ENCODE measurements around the gene HRG.

HRG gene

GRCh38 chr3:186638259-186638658 is 27.6 kb upstream of the HRG start:
- no peak overlapping the region for H3K4me3 ChIP-seq (ENCODE audit: low read depth, low read length)
- no peak for DNase-seq (ENCODE audit: low read depth)
- TF ChIP-seq, protein P1, sequence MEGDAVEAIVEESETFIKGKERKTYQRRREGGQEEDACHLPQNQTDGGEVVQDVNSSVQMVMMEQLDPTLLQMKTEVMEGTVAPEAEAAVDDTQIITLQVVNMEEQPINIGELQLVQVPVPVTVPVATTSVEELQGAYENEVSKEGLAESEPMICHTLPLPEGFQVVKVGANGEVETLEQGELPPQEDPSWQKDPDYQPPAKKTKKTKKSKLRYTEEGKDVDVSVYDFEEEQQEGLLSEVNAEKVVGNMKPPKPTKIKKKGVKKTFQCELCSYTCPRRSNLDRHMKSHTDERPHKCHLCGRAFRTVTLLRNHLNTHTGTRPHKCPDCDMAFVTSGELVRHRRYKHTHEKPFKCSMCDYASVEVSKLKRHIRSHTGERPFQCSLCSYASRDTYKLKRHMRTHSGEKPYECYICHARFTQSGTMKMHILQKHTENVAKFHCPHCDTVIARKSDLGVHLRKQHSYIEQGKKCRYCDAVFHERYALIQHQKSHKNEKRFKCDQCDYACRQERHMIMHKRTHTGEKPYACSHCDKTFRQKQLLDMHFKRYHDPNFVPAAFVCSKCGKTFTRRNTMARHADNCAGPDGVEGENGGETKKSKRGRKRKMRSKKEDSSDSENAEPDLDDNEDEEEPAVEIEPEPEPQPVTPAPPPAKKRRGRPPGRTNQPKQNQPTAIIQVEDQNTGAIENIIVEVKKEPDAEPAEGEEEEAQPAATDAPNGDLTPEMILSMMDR (IDR thresholded peaks at IDR 0.05; ENCODE audit: control insufficient read depth, extremely low read depth, insufficient read depth): no peak

DNA sequence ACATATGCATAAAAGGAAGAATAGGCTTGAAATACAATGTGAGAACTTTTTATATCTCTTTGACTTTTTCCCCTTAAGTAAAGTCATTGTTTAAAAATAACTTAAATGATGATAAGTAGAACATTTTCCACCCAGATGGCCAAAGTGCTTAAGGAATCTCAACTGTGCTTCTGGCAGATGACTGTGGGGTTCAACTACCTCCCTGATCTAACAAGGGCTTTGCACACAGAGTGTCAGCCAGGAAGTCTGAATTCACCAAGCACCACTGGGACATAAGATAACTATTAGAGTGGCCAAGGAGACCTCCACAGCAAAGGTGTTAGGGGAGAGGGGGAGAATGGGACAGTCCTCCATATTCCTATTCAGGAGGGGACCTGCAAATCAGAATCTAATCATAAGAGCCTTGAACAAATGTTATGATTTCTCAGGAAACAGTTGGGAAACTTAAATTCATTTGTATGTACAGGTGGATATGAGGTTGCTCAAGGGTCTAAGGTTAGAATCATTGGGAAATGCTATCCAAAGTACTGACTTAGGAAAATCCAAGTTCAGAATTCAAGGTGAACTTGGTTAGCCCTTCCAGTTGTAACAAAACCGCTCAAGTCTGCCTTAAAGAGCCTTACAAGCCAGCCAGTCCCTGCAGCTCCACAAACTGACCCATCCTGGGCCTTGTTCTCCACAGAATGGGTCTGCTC is 25.9 kb upstream of the HRG start, which contains the start of gene FETUB:
Gene FETUB (plus strand): TSS at position 622 of the 695 bp plus-strand sequence. CDS start 62 bp downstream, at position 684.
- no peak for DNase-seq (ENCODE audit: low read depth)
- no peak within 1 kb of the TSS for H3K4me3 ChIP-seq (ENCODE audit: low read depth, low read length)

DNA sequence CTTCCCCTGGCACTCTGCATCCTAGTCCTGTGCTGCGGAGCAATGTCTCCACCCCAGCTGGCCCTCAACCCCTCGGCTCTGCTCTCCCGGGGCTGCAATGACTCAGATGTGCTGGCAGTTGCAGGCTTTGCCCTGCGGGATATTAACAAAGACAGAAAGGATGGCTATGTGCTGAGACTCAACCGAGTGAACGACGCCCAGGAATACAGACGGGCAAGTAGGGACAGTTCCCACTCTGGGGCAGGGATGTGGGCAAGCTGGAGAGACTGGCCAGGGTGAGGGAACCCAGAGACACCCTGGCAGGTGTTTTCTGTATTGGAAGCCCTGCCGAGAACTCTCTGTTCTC is 25.4 kb upstream of the HRG start:
- TF ChIP-seq, protein P1 (IDR thresholded peaks at IDR 0.05; ENCODE audit: control insufficient read depth, extremely low read depth, insufficient read depth): no peak
- no peak overlapping the region for H3K4me3 ChIP-seq (ENCODE audit: low read depth, low read length)
- DNase-seq (ENCODE audit: low read depth): no peak

More for the DNA sequence above, 25.9 kb upstream of the HRG start, which contains the start of gene FETUB:
- TF ChIP-seq, protein P1 (IDR thresholded peaks at IDR 0.05; ENCODE audit: control insufficient read depth, extremely low read depth, insufficient read depth): no peak

DNA sequence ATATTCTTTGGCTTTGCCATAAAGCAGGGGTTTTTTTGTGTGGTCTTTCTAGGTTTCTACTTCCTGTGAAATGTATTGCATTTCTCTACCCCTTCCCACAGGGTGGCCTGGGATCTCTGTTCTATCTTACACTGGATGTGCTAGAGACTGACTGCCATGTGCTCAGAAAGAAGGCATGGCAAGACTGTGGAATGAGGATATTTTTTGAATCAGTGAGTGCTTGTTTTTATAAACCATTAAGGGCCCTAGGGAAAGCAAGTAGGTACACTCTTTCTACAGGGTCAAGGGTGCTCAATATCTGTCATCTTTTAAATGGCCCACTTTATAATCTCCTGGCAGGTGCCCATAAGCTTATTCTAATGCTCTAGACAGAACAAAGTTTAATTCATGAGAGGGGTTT is 24.9 kb upstream of the HRG start:
- TF ChIP-seq, protein P1 (IDR thresholded peaks at IDR 0.05; ENCODE audit: control insufficient read depth, extremely low read depth, insufficient read depth): no peak
- no peak overlapping the region for H3K4me3 ChIP-seq (ENCODE audit: low read depth, low read length)
- DNase-seq (ENCODE audit: low read depth): no peak

DNA sequence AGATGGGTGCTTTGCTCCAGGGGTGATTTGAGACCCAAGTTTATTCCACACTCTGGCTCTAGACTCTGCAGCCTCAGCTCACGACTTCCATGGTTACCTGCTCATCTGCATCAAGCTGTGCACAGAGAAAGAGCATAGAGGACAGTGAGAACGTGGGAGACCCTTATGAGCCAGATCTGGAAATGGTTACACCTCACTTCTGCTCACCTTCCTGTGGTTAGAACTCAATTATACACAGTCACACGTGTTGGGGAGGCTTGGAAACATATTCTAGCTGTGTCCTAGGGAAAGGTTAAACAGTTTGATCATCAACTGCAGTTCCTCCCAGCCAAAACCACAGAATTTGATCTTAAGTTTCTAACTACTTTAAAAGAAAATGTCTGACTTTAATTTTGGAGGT is 23.8 kb upstream of the HRG start:
- TF ChIP-seq, protein P1 (IDR thresholded peaks at IDR 0.05; ENCODE audit: control insufficient read depth, extremely low read depth, insufficient read depth): no peak
- no peak overlapping the region for H3K4me3 ChIP-seq (ENCODE audit: low read depth, low read length)
- no peak for DNase-seq (ENCODE audit: low read depth)

DNA sequence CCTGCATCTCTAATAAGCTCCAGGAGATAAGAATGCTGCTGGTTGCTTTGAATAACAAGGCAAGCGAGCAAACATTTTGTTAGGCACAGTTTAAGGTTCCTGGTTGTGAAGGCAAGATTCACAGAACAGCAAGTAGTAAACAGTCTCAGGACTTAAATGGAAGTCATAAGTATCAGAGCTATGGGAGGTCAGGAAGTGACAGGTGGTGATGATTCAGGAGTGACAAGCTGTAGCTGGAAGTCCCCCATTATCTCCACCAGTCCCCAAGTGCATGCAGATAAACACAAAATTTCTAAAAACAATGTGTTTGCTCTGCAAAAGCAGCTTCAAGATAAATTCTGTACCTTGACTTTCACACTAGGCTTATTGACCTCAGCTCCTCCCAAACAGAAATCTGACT is 22.3 kb upstream of the HRG start:
- TF ChIP-seq, protein P1 (IDR thresholded peaks at IDR 0.05; ENCODE audit: control insufficient read depth, extremely low read depth, insufficient read depth): no peak
- H3K4me3 ChIP-seq (ENCODE audit: low read depth, low read length): no peak overlapping the region
- no peak for DNase-seq (ENCODE audit: low read depth)

DNA sequence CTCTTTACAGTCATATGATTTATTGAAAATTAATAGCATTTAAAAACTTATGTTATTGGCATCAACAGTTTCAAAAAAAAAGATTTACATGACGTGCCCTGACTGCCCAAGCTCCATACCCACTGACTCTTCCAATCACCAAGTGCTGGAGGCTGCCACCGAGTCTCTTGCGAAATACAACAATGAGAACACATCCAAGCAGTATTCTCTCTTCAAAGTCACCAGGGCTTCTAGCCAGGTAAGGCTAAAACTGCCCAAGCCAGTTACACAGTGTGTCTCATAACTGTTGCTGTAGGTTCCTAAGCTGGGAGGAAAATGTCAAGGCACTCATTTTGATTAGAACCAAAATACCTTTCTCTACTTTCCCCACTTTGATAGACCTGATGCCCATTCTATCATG is 21.1 kb upstream of the HRG start:
- no peak overlapping the region; the same call in 1 of the 2 replicates for H3K4me3 ChIP-seq (ENCODE audit: low read depth, low read length)
- peak; percentile 79 for DNase-seq (ENCODE audit: low read depth)
- TF ChIP-seq, protein P1 (IDR thresholded peaks at IDR 0.05; ENCODE audit: control insufficient read depth, extremely low read depth, insufficient read depth): no peak

Measured in LNCaP clone FGC (cell line).